Right lobe of liver (tissue), 4 donors: ENCODE data around the gene TICAM2.
"Not testable (repeated sequence)": the region's sequence is repeated elsewhere in the genome, so short reads cannot be mapped to it uniquely, and the experiment has no call there.

Source experiments
- POLR2A ChIP-seq: fragments of 450-650 bp; IDR thresholded peaks from one replicate; pipeline ENCODE4 v1.6.1; 2017; ENCODE audit warnings: antibody characterized with exemption, mild to moderate bottlenecking
- TF ChIP-seq, protein P1 (sequence below), 4 donors: fragments of 200-600 bp in 3 of 4; fragments of 450-650 bp in 1 of 4; IDR thresholded peaks; one replicate each; pipeline versions ENCODE4 v1.5.1 to v1.8.0; 2016 to 2022; ENCODE audit warnings: antibody characterized with exemption in 4 of 4, mild to moderate bottlenecking in 2 of 4
- donor health status: DM: no; HTN: no; CAD: no.
- donor health status: DM: no; HTN: no; CAD: no.
- donor health status: DM: no; HTN: yes; CAD: no.

DNA sequence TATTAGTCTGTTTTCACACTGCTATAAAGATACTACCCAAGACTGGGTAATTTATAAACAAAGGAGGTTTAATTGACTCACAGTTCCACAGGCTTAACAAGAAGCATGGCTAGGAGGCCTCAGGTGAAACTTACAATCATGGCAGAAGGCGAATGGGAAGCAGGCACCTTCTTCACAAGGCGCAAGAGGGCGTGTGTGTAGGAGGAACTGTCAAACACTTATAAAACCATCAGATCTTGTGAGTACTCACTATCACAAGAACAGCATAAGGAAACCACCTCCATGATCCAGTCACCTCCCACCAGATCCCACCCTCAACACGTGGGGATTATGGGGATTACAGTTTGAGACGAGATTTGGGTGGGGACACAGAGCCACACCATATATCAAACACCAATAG lies 43.1 kb upstream of the TICAM2 start:
- TF ChIP-seq, protein P1, sequence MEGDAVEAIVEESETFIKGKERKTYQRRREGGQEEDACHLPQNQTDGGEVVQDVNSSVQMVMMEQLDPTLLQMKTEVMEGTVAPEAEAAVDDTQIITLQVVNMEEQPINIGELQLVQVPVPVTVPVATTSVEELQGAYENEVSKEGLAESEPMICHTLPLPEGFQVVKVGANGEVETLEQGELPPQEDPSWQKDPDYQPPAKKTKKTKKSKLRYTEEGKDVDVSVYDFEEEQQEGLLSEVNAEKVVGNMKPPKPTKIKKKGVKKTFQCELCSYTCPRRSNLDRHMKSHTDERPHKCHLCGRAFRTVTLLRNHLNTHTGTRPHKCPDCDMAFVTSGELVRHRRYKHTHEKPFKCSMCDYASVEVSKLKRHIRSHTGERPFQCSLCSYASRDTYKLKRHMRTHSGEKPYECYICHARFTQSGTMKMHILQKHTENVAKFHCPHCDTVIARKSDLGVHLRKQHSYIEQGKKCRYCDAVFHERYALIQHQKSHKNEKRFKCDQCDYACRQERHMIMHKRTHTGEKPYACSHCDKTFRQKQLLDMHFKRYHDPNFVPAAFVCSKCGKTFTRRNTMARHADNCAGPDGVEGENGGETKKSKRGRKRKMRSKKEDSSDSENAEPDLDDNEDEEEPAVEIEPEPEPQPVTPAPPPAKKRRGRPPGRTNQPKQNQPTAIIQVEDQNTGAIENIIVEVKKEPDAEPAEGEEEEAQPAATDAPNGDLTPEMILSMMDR (IDR thresholded peaks at IDR 0.05), result not testable (repeated sequence)
- TF ChIP-seq POLR2A, result not testable (repeated sequence)
